Endothelial cell of umbilical vein (primary cell): ENCODE results near the gene AP1G2.

Experiments
- EZH2 ChIP-seq: IDR thresholded peaks from 2 replicates; pipeline ENCODE4 v1.6.1; 2012; ENCODE audit warnings: borderline replicate concordance, low read depth, mild to moderate bottlenecking, moderate library complexity, low read length, inconsistent platforms; ENCODE audit not compliant: severe bottlenecking
- GATA2 ChIP-seq: IDR thresholded peaks from 2 replicates; pipeline ENCODE4 v1.7.0; 2011; ENCODE audit warnings: low read depth, mild to moderate bottlenecking, moderate library complexity, mixed read lengths, low read length; ENCODE audit not compliant: insufficient read length, insufficient read depth
- POLR2A ChIP-seq: IDR thresholded peaks from 2 replicates; pipeline ENCODE4 v1.6.1; 2012; ENCODE audit warnings: low read depth, mild to moderate bottlenecking, control low read depth, low read length
- TF ChIP-seq, protein P1 (sequence below), 2 donors: IDR thresholded peaks; 1 replicate in 1 of 2; 2 replicates in 1 of 2; pipeline ENCODE4 v1.5.1; 2011; ENCODE audit warnings: low read length in 2 of 2, mild to moderate bottlenecking in 2 of 2, moderate library complexity in 2 of 2, control low read depth in 1 of 2, inconsistent platforms in 1 of 2, low read depth in 1 of 2; ENCODE audit not compliant: insufficient read depth in 1 of 2; ENCODE audit errors: extremely low read depth in 1 of 2
- TF ChIP-seq, protein P2 (sequence below): IDR thresholded peaks from 2 replicates; pipeline ENCODE4 v1.6.1; 2011; ENCODE audit not compliant: insufficient read depth, insufficient read length

DNA sequence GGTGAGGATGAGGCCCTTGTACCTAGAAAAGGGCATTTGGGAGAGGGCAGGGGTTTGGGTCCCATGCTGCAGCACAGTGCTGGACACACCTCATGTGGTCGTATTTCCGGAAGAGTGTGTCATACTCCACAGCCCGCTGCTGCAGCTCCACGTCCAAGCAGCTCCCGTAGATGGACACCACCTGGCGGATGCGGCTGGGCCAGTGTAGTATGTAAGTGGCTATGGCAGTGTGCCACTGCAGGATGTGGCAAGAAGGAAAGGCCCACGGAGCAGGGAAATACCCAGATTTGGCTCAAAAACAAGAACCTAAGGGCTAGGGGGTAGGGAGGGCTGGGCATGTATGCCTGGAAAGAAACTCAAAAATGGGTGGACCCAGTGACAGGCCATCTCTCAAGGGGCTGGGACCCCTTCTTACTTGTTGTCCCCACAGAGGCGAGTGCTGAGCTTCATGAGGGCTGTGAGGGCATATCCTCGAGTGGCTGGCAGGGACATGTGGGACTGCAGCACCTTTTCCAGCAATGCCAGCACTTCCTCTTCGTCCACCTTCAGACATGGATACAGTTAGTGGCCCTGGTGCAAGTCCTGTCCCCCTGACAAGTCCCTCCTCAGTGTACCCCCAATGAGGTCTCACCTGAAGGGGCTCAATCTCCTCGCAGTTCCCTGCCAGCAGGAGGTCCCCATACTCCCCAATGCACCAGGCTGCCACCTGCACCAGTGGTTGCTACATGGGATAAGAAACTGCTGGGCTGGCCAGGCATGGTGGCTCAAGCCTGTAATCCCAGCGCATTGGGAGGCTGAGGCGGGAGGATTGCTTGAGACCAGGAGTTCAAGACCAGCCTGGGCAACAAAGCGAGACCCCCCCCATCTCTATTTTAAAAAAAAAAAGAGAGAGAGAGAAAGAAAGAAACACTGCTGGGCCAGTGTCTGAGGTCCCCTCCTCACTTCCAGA, 5.4 kb downstream of the AP1G2 start:
- TF ChIP-seq, protein P1, sequence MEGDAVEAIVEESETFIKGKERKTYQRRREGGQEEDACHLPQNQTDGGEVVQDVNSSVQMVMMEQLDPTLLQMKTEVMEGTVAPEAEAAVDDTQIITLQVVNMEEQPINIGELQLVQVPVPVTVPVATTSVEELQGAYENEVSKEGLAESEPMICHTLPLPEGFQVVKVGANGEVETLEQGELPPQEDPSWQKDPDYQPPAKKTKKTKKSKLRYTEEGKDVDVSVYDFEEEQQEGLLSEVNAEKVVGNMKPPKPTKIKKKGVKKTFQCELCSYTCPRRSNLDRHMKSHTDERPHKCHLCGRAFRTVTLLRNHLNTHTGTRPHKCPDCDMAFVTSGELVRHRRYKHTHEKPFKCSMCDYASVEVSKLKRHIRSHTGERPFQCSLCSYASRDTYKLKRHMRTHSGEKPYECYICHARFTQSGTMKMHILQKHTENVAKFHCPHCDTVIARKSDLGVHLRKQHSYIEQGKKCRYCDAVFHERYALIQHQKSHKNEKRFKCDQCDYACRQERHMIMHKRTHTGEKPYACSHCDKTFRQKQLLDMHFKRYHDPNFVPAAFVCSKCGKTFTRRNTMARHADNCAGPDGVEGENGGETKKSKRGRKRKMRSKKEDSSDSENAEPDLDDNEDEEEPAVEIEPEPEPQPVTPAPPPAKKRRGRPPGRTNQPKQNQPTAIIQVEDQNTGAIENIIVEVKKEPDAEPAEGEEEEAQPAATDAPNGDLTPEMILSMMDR (IDR thresholded peaks at IDR 0.05; ENCODE audit: extremely low read depth in 1 of 2, insufficient read depth in 1 of 2, low read depth in 1 of 2, low read length in 2 of 2): no peak
- no peak for TF ChIP-seq POLR2A
- TF ChIP-seq, protein P2, sequence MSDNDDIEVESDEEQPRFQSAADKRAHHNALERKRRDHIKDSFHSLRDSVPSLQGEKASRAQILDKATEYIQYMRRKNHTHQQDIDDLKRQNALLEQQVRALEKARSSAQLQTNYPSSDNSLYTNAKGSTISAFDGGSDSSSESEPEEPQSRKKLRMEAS: no peak
- TF ChIP-seq EZH2: no peak
- TF ChIP-seq GATA2: no peak
